NCI-H82 treated with DMSO at 0.1 percent for 48 hours (cell line): Measurements from ENCODE around the gene C4orf17.
A peak's percentile ranks its signal among the peaks of the same experiment; 100 is the strongest.

Experiments used
- DNase-seq: peaks from one replicate; lab custom pipeline; 2025; ENCODE audit not compliant: unreplicated experiment; lab: John Stamatoyannopoulos, UW

Gene C4orf17

GRCh38 chr4:99536848-99537247, 26.0 kb downstream of the C4orf17 start:
- no peak for DNase-seq

GRCh38 chr4:99537674-99538073, 26.9 kb downstream of the C4orf17 start:
- DNase-seq, result no peak

GRCh38 chr4:99540277-99540939, 29.6 kb downstream of the C4orf17 start:
- no peak for DNase-seq

- DNase-seq, result no peak
Observed at GRCh38 chr4:99552872-99553271, 42.1 kb downstream of the C4orf17 start.

GRCh38 chr4:99563310-99564186, 52.7 kb downstream of the C4orf17 start, which contains the start of gene TRMT10A:
Gene TRMT10A, minus strand, starts transcription at chr4:99564039. Its CDS starts 4,701 bp downstream, at chr4:99559338.
- DNase-seq, result peak; percentile 91

GRCh38 chr4:99564921-99565320, 54.1 kb downstream of the C4orf17 start:
- peak; percentile 68 for DNase-seq

- no peak for DNase-seq
Observed at GRCh38 chr4:99571883-99572282, 61.1 kb downstream of the C4orf17 start.

- DNase-seq, result no peak
Observed at GRCh38 chr4:99572527-99573240, 61.9 kb downstream of the C4orf17 start.

GRCh38 chr4:99573735-99574368, 63.0 kb downstream of the C4orf17 start:
- DNase-seq, result no peak

GRCh38 chr4:99574530-99575324, 63.9 kb downstream of the C4orf17 start, which contains the start of gene MTTP:
Gene MTTP, plus strand, starts transcription at chr4:99574824. Its CDS starts 86 bp downstream, at chr4:99574910.
- DNase-seq, result no peak

- no peak for DNase-seq
Observed at GRCh38 chr4:99578714-99579113, 67.9 kb downstream of the C4orf17 start.

GRCh38 chr4:99585516-99585915, 74.7 kb downstream of the C4orf17 start:
- DNase-seq, result no peak

- DNase-seq, result no peak
Observed at GRCh38 chr4:99586322-99586721, 75.5 kb downstream of the C4orf17 start.

- no peak for DNase-seq
Observed at GRCh38 chr4:99586797-99587196, 76.0 kb downstream of the C4orf17 start.

GRCh38 chr4:99587309-99587708, 76.5 kb downstream of the C4orf17 start:
- DNase-seq, result no peak

GRCh38 chr4:99587803-99588202, 77.0 kb downstream of the C4orf17 start:
- DNase-seq, result no peak

GRCh38 chr4:99591757-99592156, 80.9 kb downstream of the C4orf17 start:
- DNase-seq, result no peak
